Right lobe of liver (tissue), 6 donors: ENCODE measurements around the gene CERS6. TPM values are rescaled to one million over a fixed set of nuclear protein-coding genes. Genes with fewer than 3 reads are reported as not detected.
A peak's percentile ranks its signal among the peaks of the same experiment; 100 is the strongest.

ENCODE experiments used
- ATAC-seq, 4 donors: fragments of 200-7000 bp; cut with Tn5 transposase; one replicate each; pipeline ENCODE4 v1.9.1; 2020; ENCODE audit warnings: mild to moderate bottlenecking in 4 of 4, moderate library complexity in 4 of 4
- DNase-seq, 3 donors: peaks; one replicate each; pipeline ENCODE4 v3.0.0-alpha.2; 2020
- H3K27ac ChIP-seq, 3 donors: fragments of 200-600 bp; one replicate each; pipeline ENCODE4 v1.8.0; 2022
- H3K27me3 ChIP-seq, 2 donors: fragments of 200-600 bp; one replicate each; pipeline ENCODE4 v1.8.0; 2022
- H3K36me3 ChIP-seq, 4 donors: fragments of 200-600 bp; sonication (generic) in 1 of 4; one replicate each; pipeline versions ENCODE4 v1.5.1 to v1.8.0; 2017 to 2022; ENCODE audit warnings: control low read depth in 1 of 4
- H3K4me1 ChIP-seq, 4 donors: fragments of 200-600 bp; sonication (generic) in 1 of 4; one replicate each; pipeline versions ENCODE4 v1.5.1 to v1.8.0; 2017 to 2022; ENCODE audit warnings: control low read depth in 1 of 4
- H3K4me3 ChIP-seq, 3 donors: fragments of 200-600 bp; one replicate each; pipeline ENCODE4 v1.8.0; 2022
- H3K9me3 ChIP-seq, 4 donors: fragments of 200-600 bp; sonication (generic) in 1 of 4; one replicate each; pipeline versions ENCODE4 v1.5.1 to v1.8.0; 2017 to 2022; ENCODE audit warnings: control low read depth in 1 of 4
- POLR2A ChIP-seq: fragments of 450-650 bp; IDR thresholded peaks from one replicate; pipeline ENCODE4 v1.6.1; 2017; ENCODE audit warnings: antibody characterized with exemption, mild to moderate bottlenecking
- WGBS: methylation state at CpG from one replicate; pipeline ENCODE4 v1.1.6; 2018; ENCODE audit warnings: low coverage, low lambda C conversion rate; ENCODE audit not compliant: insufficient coverage; ENCODE audit errors: missing lambda C conversion rate; 5-methylcytosine and 5-hydroxymethylcytosine counted together
- intact Hi-C, 2 donors: fragments of 100-400 bp; cut with DNase I; formaldehyde crosslinking; loops; one replicate each; pipeline versions ENCODE4 v1.11.2 to v1.14.1; 2022
- total RNA-seq, 6 experiments: library from RNA; depleted of rRNA in 2 of 6; stranded (reverse); fragments of >200 nt in 2 of 6; fragmentation: NEBNext Ultra II Directional in 3 of 6; extraction: Animal tissue kit (Norgen Biotek cat#: 25700) in 3 of 6; gene quantifications; one replicate each; pipeline versions ENCODE4 v1.1.0 to v1.2.4, GENCODE V29; 2016 to 2023
- TF ChIP-seq, protein P1 (sequence below), 4 donors: fragments of 200-600 bp in 3 of 4; fragments of 450-650 bp in 1 of 4; IDR thresholded peaks; one replicate each; pipeline versions ENCODE4 v1.5.1 to v1.8.0; 2016 to 2022; ENCODE audit warnings: antibody characterized with exemption in 4 of 4, mild to moderate bottlenecking in 2 of 4
- donor health status: DM: no; HTN: yes; CAD: no.
- donor health status: DM: no; HTN: no; CAD: no.
- donor health status: DM: no; HTN: no; CAD: no.
- donor health status: DM: no; HTN: yes; CAD: no.
- donor health status: DM: no; HTN: yes; CAD: no.

CERS6 gene
- total RNA-seq, 6 experiments from 2014 or later: 10.4 to 30.1 (median 15.6) TPM

DNA sequence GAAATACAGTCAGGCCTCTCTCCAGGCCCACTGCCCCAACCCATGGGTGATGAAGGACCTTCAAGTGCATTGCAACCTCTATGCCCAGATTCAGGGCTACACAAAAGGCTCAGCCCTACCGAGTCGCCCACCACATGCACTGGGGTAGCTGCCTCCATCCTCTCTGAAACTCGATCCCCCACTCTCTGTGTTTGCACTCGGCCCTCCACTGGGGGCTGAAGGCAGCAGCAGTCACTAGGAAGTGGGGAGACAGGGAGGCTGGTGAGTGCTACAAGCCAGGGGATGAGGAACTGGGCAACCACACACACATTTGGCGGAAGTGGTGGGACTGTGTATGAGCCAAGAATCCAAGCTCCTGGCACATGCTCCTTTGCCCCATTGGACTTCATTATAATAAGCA, 94.6 kb downstream of the CERS6 start:
- Histone ChIP-seq H3K27ac (no peak overlapping the region), H3K27me3 (no peaks in the 10 kb centered on the region), H3K4me1 (no peaks in the 10 kb centered on the region), H3K36me3 (no peaks in the 10 kb centered on the region), H3K9me3 (no peaks in the 10 kb centered on the region), H3K4me3 (no peak overlapping the region)
- 71% methylated on average over 2 of the region's 5 CpGs for WGBS
- TF ChIP-seq POLR2A: no peak
- TF ChIP-seq, protein P1, sequence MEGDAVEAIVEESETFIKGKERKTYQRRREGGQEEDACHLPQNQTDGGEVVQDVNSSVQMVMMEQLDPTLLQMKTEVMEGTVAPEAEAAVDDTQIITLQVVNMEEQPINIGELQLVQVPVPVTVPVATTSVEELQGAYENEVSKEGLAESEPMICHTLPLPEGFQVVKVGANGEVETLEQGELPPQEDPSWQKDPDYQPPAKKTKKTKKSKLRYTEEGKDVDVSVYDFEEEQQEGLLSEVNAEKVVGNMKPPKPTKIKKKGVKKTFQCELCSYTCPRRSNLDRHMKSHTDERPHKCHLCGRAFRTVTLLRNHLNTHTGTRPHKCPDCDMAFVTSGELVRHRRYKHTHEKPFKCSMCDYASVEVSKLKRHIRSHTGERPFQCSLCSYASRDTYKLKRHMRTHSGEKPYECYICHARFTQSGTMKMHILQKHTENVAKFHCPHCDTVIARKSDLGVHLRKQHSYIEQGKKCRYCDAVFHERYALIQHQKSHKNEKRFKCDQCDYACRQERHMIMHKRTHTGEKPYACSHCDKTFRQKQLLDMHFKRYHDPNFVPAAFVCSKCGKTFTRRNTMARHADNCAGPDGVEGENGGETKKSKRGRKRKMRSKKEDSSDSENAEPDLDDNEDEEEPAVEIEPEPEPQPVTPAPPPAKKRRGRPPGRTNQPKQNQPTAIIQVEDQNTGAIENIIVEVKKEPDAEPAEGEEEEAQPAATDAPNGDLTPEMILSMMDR (IDR thresholded peaks at IDR 0.05): no peak
- ATAC-seq (peak; percentile 32 to 56 (median 54)), DNase-seq (peak in 1 of 3 donors; percentile 48)
- intact Hi-C loops: no loop called here

GRCh38 chr2:168552450-168552856, 96.4 kb downstream of the CERS6 start:
- Histone ChIP-seq H3K27me3 (no peaks in the 10 kb centered on the region), H3K36me3 (no peaks in the 10 kb centered on the region), H3K27ac (no peak overlapping the region), H3K9me3 (no peaks in the 10 kb centered on the region), H3K4me3 (no peak overlapping the region), H3K4me1 (no peaks in the 10 kb centered on the region)
- no peak for TF ChIP-seq POLR2A
- TF ChIP-seq, protein P1 (IDR thresholded peaks at IDR 0.05): no peak
- WGBS: 73% methylated on average over 2 of the region's 2 CpGs
- no peak for DNase-seq
- intact Hi-C loops: no loop called here
- no peak for ATAC-seq

GRCh38 chr2:168555283-168555682, 99.2 kb downstream of the CERS6 start:
- Histone ChIP-seq H3K9me3 (no peaks in the 10 kb centered on the region), H3K4me3 (no peak overlapping the region), H3K36me3 (no peaks in the 10 kb centered on the region), H3K27me3 (no peaks in the 10 kb centered on the region), H3K27ac (no peak overlapping the region), H3K4me1 (peaks cover 0 to 12% (median 6%) of the 10 kb centered on the region in 4 donors)
- TF ChIP-seq POLR2A: no peak
- TF ChIP-seq, protein P1 (IDR thresholded peaks at IDR 0.05): no peak
- ATAC-seq: no peak
- intact Hi-C loops: no loop called here
- no peak for DNase-seq
- 26% methylated on average over 3 of the region's 3 CpGs for WGBS

DNA sequence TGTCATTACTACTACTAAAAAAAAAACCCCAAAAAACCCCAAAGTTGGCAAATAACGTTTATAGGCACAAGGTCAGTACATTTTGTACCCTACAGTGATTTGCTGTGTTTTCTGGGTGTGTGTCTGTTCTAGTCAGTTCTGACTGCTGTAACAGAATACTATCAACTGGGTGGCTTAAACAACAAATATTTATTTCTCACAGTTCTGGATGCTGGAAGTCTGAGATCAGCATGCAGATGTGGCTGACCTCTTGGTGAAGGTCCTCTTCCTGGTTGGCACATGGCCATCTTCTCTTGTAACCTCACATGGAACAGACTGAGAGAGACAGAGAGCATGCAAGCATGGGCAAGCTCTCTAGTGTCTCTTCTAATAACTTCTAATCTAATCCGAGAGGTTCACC, 103.1 kb downstream of the CERS6 start:
- peak; percentile 63 to 87 (median 67) for DNase-seq
- intact Hi-C loops: no loop called here
- 11% methylated on average over 2 of the region's 2 CpGs for WGBS

More for the DNA sequence above, 103.1 kb downstream of the CERS6 start:
- ATAC-seq: peak; percentile 96 to 99 (median 96)
- no peaks in the 10 kb centered on the region for H3K9me3 ChIP-seq
- H3K4me1 ChIP-seq: peaks cover 0 to 12% (median 6%) of the 10 kb centered on the region in 4 donors
- peak; percentile 66 for TF ChIP-seq POLR2A
- TF ChIP-seq, protein P1 (IDR thresholded peaks at IDR 0.05): no peak
- H3K27me3 ChIP-seq: no peaks in the 10 kb centered on the region
- H3K4me3 ChIP-seq: no peak overlapping the region
- H3K27ac ChIP-seq: peak overlapping the region; percentile 36 to 87 (median 52)
- no peaks in the 10 kb centered on the region for H3K36me3 ChIP-seq
